Measurements from ENCODE around the gene CFAP92.

Gene CFAP92

GRCh38 chr3:128895843-128896697, 97.8 kb downstream of the CFAP92 start:
- H3K27me3 ChIP-seq (replicated peaks; ENCODE audit: insufficient read depth, low read length) = no peaks in the 10 kb centered on the region
- H3K4me3 ChIP-seq (ENCODE audit: low read length) = no peak overlapping the region
- TF ChIP-seq EZH2 (optimal IDR thresholded peaks at IDR 0.05; ENCODE audit: low read depth, low read length) (no peak), EZH2phosphoT487 (IDR thresholded peaks at IDR 0.05; ENCODE audit: low read length) (no peak)
- TF ChIP-seq, protein P1, sequence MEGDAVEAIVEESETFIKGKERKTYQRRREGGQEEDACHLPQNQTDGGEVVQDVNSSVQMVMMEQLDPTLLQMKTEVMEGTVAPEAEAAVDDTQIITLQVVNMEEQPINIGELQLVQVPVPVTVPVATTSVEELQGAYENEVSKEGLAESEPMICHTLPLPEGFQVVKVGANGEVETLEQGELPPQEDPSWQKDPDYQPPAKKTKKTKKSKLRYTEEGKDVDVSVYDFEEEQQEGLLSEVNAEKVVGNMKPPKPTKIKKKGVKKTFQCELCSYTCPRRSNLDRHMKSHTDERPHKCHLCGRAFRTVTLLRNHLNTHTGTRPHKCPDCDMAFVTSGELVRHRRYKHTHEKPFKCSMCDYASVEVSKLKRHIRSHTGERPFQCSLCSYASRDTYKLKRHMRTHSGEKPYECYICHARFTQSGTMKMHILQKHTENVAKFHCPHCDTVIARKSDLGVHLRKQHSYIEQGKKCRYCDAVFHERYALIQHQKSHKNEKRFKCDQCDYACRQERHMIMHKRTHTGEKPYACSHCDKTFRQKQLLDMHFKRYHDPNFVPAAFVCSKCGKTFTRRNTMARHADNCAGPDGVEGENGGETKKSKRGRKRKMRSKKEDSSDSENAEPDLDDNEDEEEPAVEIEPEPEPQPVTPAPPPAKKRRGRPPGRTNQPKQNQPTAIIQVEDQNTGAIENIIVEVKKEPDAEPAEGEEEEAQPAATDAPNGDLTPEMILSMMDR (IDR thresholded peaks at IDR 0.05; ENCODE audit: low read length) = no peak
- 0 out of 2 replicates have a peak, but pooled peaks cover 7% of the 10 kb centered on the region for H3K79me2 ChIP-seq (ENCODE audit: low read length)
- no peaks in the 10 kb centered on the region for H4K20me1 ChIP-seq (ENCODE audit: insufficient read depth, low read length)
- 0 out of 2 replicates have a peak, but pooled peaks cover 3% of the 10 kb centered on the region for H3K4me1 ChIP-seq (ENCODE audit: low read length)
- H3K9me2 ChIP-seq (replicated peaks; ENCODE audit: insufficient read depth, low read length) = no peaks in the 10 kb centered on the region
- H3K4me2 ChIP-seq (ENCODE audit: low read depth, low read length) = no peak overlapping the region
- H3K9me3 ChIP-seq (replicated peaks; ENCODE audit: insufficient read depth, low read length) = no peaks in the 10 kb centered on the region
- H3K9ac ChIP-seq (ENCODE audit: low read length) = no peak overlapping the region
- no peak overlapping the region for H2AFZ ChIP-seq (ENCODE audit: low read length)
- H3F3A ChIP-seq (ENCODE audit: insufficient read depth, low read length) = no peaks in the 10 kb centered on the region
- no peak for DNase-seq
- peaks cover 3% of the 10 kb centered on the region for H3K36me3 ChIP-seq (replicated peaks; ENCODE audit: insufficient read depth, low read length)
- H3K27ac ChIP-seq (ENCODE audit: low read length) = no peak overlapping the region

GRCh38 chr3:128889139-128889894, 104.6 kb downstream of the CFAP92 start:
- 0 out of 2 replicates have a peak, but pooled peaks cover 3% of the 10 kb centered on the region for H3F3A ChIP-seq (ENCODE audit: insufficient read depth, low read length)
- H3K4me3 ChIP-seq (ENCODE audit: low read length) = no peak overlapping the region
- no peaks in the 10 kb centered on the region for H3K9me2 ChIP-seq (replicated peaks; ENCODE audit: insufficient read depth, low read length)
- no peaks in the 10 kb centered on the region for H3K9me3 ChIP-seq (replicated peaks; ENCODE audit: insufficient read depth, low read length)
- no peaks in the 10 kb centered on the region for H4K20me1 ChIP-seq (ENCODE audit: insufficient read depth, low read length)
- H3K27ac ChIP-seq (ENCODE audit: low read length) = no peak overlapping the region
- no peaks in the 10 kb centered on the region for H3K27me3 ChIP-seq (replicated peaks; ENCODE audit: insufficient read depth, low read length)
- no peak overlapping the region for H2AFZ ChIP-seq (ENCODE audit: low read length)
- H3K9ac ChIP-seq (ENCODE audit: low read length) = no peak overlapping the region
- TF ChIP-seq, protein P1 (IDR thresholded peaks at IDR 0.05; ENCODE audit: low read length) = no peak
- TF ChIP-seq EZH2 (optimal IDR thresholded peaks at IDR 0.05; ENCODE audit: low read depth, low read length) (no peak), EZH2phosphoT487 (IDR thresholded peaks at IDR 0.05; ENCODE audit: low read length) (no peak)
- H3K4me2 ChIP-seq (ENCODE audit: low read depth, low read length) = no peak overlapping the region
- H3K79me2 ChIP-seq (ENCODE audit: low read length) = peaks cover 37% of the 10 kb centered on the region
- DNase-seq = no peak
- H3K4me1 ChIP-seq (ENCODE audit: low read length) = no peaks in the 10 kb centered on the region
- H3K36me3 ChIP-seq (replicated peaks; ENCODE audit: insufficient read depth, low read length) = no peaks in the 10 kb centered on the region; the same call in 1 of the 2 replicates

DNA sequence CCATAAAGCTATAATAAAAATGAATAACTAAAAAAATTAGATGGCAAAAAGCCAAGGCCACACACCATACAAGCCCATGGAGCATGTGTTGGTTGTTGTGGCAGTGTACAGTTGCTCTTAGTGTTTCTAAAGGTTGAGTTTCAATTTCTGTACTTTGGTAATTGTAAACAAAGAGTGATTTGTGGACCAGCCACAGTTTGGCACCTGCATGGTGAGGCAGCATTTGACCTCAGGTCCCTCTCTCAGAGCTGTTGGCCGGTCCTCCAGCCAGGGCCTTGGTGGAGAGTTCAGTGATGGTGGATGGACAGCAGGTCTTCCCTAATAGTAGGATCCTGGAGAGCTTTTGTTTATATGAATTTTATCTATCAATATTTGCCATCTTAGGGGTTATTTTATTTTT, 108.9 kb downstream of the CFAP92 start:
- no peak overlapping the region for H2AFZ ChIP-seq (ENCODE audit: low read length)

More for the DNA sequence above, 108.9 kb downstream of the CFAP92 start:
- Histone ChIP-seq H4K20me1 (ENCODE audit: insufficient read depth, low read length) (no peaks in the 10 kb centered on the region), H3K9ac (ENCODE audit: low read length) (no peak overlapping the region), H3F3A (ENCODE audit: insufficient read depth, low read length) (0 out of 2 replicates have a peak, but pooled peaks cover 3% of the 10 kb centered on the region), H3K9me2 (replicated peaks; ENCODE audit: insufficient read depth, low read length) (no peaks in the 10 kb centered on the region), H3K36me3 (replicated peaks; ENCODE audit: insufficient read depth, low read length) (no peaks in the 10 kb centered on the region), H3K9me3 (replicated peaks; ENCODE audit: insufficient read depth, low read length) (no peaks in the 10 kb centered on the region), H3K79me2 (ENCODE audit: low read length) (peaks cover 73% of the 10 kb centered on the region), H3K4me2 (ENCODE audit: low read depth, low read length) (no peak overlapping the region), H3K27ac (ENCODE audit: low read length) (no peak overlapping the region; the same call in 1 of the 2 replicates), H3K4me1 (ENCODE audit: low read length) (peaks cover 9% of the 10 kb centered on the region), H3K4me3 (ENCODE audit: low read length) (no peak overlapping the region), H3K27me3 (replicated peaks; ENCODE audit: insufficient read depth, low read length) (no peaks in the 10 kb centered on the region)
- no peak for TF ChIP-seq EZH2 (optimal IDR thresholded peaks at IDR 0.05; ENCODE audit: low read depth, low read length)
- no peak for TF ChIP-seq EZH2phosphoT487 (IDR thresholded peaks at IDR 0.05; ENCODE audit: low read length)
- TF ChIP-seq, protein P1 (IDR thresholded peaks at IDR 0.05; ENCODE audit: low read length) = no peak
- DNase-seq = peak; percentile 36

Measured in MM.1S (cell line).